ENCODE results near the gene CPEB4. TPM values are rescaled to one million over a fixed set of nuclear protein-coding genes. Genes with fewer than 3 reads are reported as not detected.
A peak's percentile ranks its signal among the peaks of the same experiment; 100 is the strongest.

The CPEB4 gene
- total RNA-seq = 10 to 100 TPM; 27.8 to 66.2 (median 32.0) TPM
- polyA plus RNA-seq = 10 to 100 TPM in 1 of 3 donors, 1 to 10 TPM in 2; 6.0 to 10.3 (median 8.4) TPM

GRCh38 chr5:173887610-173888472, at the start of gene CPEB4:
Gene CPEB4 (plus strand): TSS chr5:173888349. CDS start chr5:173889734, 1,385 bp downstream.
- Histone ChIP-seq H3K36me3 (no peaks in the 10 kb centered on the region), H3K27me3 (no peaks in the 10 kb centered on the region), H3K27ac (peak within 1 kb of the TSS; percentile 79 to 91 (median 86)), H3K4me3 (peak within 1 kb of the TSS; percentile 72 to 97 (median 89)), H3K4me1 (peaks cover 0 to 44% (median 24%) of the 10 kb centered on the region in 4 donors), H3K9me3 (no peaks in the 10 kb centered on the region)
- peak; percentile 100 for DNase-seq
- 2 to 5% methylated on average over 55 of the region's 55 CpGs for WGBS, 2 donors
- peak; percentile 97 to 99 for TF ChIP-seq POLR2A (IDR thresholded peaks at IDR 0.05)
- TF ChIP-seq EP300 (IDR thresholded peaks at IDR 0.05) = peak in 2 of 4 donors; percentile 24 to 42
- peak; percentile 95 to 100 (median 99) for TF ChIP-seq POLR2AphosphoS5 (IDR thresholded peaks at IDR 0.05)
- TF ChIP-seq, protein P1, sequence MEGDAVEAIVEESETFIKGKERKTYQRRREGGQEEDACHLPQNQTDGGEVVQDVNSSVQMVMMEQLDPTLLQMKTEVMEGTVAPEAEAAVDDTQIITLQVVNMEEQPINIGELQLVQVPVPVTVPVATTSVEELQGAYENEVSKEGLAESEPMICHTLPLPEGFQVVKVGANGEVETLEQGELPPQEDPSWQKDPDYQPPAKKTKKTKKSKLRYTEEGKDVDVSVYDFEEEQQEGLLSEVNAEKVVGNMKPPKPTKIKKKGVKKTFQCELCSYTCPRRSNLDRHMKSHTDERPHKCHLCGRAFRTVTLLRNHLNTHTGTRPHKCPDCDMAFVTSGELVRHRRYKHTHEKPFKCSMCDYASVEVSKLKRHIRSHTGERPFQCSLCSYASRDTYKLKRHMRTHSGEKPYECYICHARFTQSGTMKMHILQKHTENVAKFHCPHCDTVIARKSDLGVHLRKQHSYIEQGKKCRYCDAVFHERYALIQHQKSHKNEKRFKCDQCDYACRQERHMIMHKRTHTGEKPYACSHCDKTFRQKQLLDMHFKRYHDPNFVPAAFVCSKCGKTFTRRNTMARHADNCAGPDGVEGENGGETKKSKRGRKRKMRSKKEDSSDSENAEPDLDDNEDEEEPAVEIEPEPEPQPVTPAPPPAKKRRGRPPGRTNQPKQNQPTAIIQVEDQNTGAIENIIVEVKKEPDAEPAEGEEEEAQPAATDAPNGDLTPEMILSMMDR (IDR thresholded peaks at IDR 0.05) = no peak
- intact Hi-C loops (cut with DNase I) = loop anchor here (2.0 to 10.0 kb wide), 4 partner anchors 31 to 573 kb away; no protein-coding TSS in a partner anchor

GRCh38 chr5:173839117-173839713, 48.9 kb upstream of the CPEB4 start:
- no peak for DNase-seq
- Histone ChIP-seq H3K27ac (no peak overlapping the region), H3K9me3 (no peaks in the 10 kb centered on the region), H3K4me1 (peaks cover 0 to under 1% (median 0%) of the 10 kb centered on the region in 4 donors), H3K4me3 (no peak overlapping the region), H3K27me3 (no peaks in the 10 kb centered on the region), H3K36me3 (no peaks in the 10 kb centered on the region)
- WGBS, 2 donors = 62 to 64% methylated on average over 5 of the region's 5 CpGs
- intact Hi-C loops (cut with DNase I) = no loop called here
- no peak for TF ChIP-seq POLR2A (IDR thresholded peaks at IDR 0.05)
- TF ChIP-seq, protein P1 (IDR thresholded peaks at IDR 0.05) = no peak
- TF ChIP-seq POLR2AphosphoS5 (IDR thresholded peaks at IDR 0.05) = no peak
- TF ChIP-seq EP300 (IDR thresholded peaks at IDR 0.05) = no peak

- no peak overlapping the region for H3K4me3 ChIP-seq
- H3K27me3 ChIP-seq = no peaks in the 10 kb centered on the region
- TF ChIP-seq POLR2AphosphoS5 (IDR thresholded peaks at IDR 0.05) = no peak
- no peak for TF ChIP-seq EP300 (IDR thresholded peaks at IDR 0.05)
- TF ChIP-seq POLR2A (IDR thresholded peaks at IDR 0.05) = no peak
- TF ChIP-seq, protein P1 (IDR thresholded peaks at IDR 0.05) = no peak
- H3K27ac ChIP-seq = no peak overlapping the region
- WGBS, 2 donors = 78 to 79% methylated on average over 6 of the region's 6 CpGs
- no peaks in the 10 kb centered on the region for H3K9me3 ChIP-seq
- intact Hi-C loops (cut with DNase I) = no loop called here
- DNase-seq = no peak
- H3K4me1 ChIP-seq = no peaks in the 10 kb centered on the region
- no peaks in the 10 kb centered on the region for H3K36me3 ChIP-seq
Observed at GRCh38 chr5:173840111-173840983, 47.8 kb upstream of the CPEB4 start.

DNA sequence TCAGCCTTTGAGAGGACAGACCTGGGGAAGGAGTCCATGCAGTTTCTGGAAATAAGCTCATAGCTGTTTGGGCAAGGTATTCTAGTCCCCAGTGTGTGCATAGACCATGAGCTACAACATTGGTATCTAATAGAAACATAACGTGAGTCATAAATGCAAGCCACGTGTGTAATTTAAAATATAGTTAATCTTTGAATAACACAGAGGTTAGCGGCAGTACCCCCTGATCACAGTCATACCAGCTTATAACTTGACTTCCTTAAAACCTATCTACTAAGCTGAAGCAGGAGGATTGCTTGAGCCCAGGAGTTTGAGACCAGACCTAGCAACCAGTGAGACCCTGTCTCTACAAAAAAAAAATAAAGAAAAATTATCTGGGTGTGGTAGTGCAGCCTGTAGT, 46.4 kb upstream of the CPEB4 start:
- Histone ChIP-seq H3K36me3 (no peaks in the 10 kb centered on the region), H3K9me3 (no peaks in the 10 kb centered on the region), H3K4me3 (no peak overlapping the region), H3K4me1 (no peaks in the 10 kb centered on the region), H3K27ac (no peak overlapping the region), H3K27me3 (no peaks in the 10 kb centered on the region)
- intact Hi-C loops (cut with DNase I) = no loop called here
- TF ChIP-seq POLR2AphosphoS5 (IDR thresholded peaks at IDR 0.05) = no peak
- no peak for TF ChIP-seq EP300 (IDR thresholded peaks at IDR 0.05)
- no peak for TF ChIP-seq POLR2A (IDR thresholded peaks at IDR 0.05)
- TF ChIP-seq, protein P1 (IDR thresholded peaks at IDR 0.05) = no peak
- no peak for DNase-seq
- 59 to 85% methylated on average over 3 of the region's 3 CpGs for WGBS, 2 donors
